B cell (primary cell): ENCODE results near the gene AMOTL1. TPM values are rescaled to one million over a fixed set of nuclear protein-coding genes. Genes with fewer than 3 reads are reported as not detected.

Experiments
- ATAC-seq: fragments of 200-7000 bp; cut with Tn5 transposase; one replicate; pipeline ENCODE4 v1.10.0; 2021; ENCODE audit warnings: low read depth, mild to moderate bottlenecking, moderate number of reproducible peaks, moderate library complexity
- CTCF ChIA-PET: fragments of 350-600 bp; sonication (Branson Sonifier 250); formaldehyde crosslinking; loops from one replicate; lab custom pipeline; 2021; ENCODE audit warnings: antibody characterized with exemption, inconsistent platforms; lab: Charles Lee
- POLR2A ChIA-PET: fragments of 350-600 bp; sonication (Branson Sonifier 250); formaldehyde crosslinking; loops from one replicate; lab custom pipeline; 2021; ENCODE audit warnings: antibody characterized with exemption; lab: Charles Lee
- DNase-seq: peaks from one replicate; pipeline ENCODE4 v3.0.0; 2013
- H2AFZ ChIP-seq: 2 replicates; pipeline ENCODE4 v1.6.1; 2012; ENCODE audit warnings: mild to moderate bottlenecking, low read depth, low read length; ENCODE audit not compliant: insufficient read depth, poor library complexity, severe bottlenecking
- H3K27ac ChIP-seq, 2 donors: 1 replicate in 1 of 2; 2 replicates in 1 of 2; pipeline ENCODE4 v1.5.1; 2012 to 2013; ENCODE audit warnings: low read length in 2 of 2, mild to moderate bottlenecking in 2 of 2, moderate library complexity in 1 of 2
- H3K27me3 ChIP-seq, 4 experiments: fragments of 200-600 bp in 1 of 4; sonication (generic) in 1 of 4; replicated peaks in 1 of 4; 1 replicate in 2 of 4; 2 replicates in 2 of 4; pipeline versions ENCODE4 v1.6.1 to v1.7.0; 2013 to 2016; ENCODE audit warnings: low read length in 3 of 4, mild to moderate bottlenecking in 2 of 4, mixed read lengths in 1 of 4, moderate library complexity in 1 of 4; ENCODE audit not compliant: insufficient read depth in 4 of 4, control insufficient read depth in 3 of 4; ENCODE audit errors: control extremely low read depth in 1 of 4
- H3K36me3 ChIP-seq, 2 experiments: replicated peaks in 1 of 2; 1 replicate in 1 of 2; 2 replicates in 1 of 2; pipeline versions ENCODE4 v1.6.1 to v1.7.1; 2013; ENCODE audit warnings: low read length in 1 of 2; ENCODE audit not compliant: insufficient read depth in 2 of 2, control insufficient read depth in 1 of 2; ENCODE audit errors: control extremely low read depth in 1 of 2, extremely low read depth in 1 of 2
- H3K4me1 ChIP-seq, 2 donors: fragments of 200-600 bp in 1 of 2; sonication (generic) in 1 of 2; 1 replicate in 1 of 2; 2 replicates in 1 of 2; pipeline versions ENCODE4 v1.5.1 to v1.6.1; 2013 to 2017; ENCODE audit warnings: low read length in 2 of 2; ENCODE audit not compliant: control insufficient read depth in 2 of 2, insufficient read depth in 2 of 2
- H3K4me2 ChIP-seq: replicated peaks from 2 replicates; pipeline ENCODE3; 2012; ENCODE audit warnings: mild to moderate bottlenecking, low read depth, low read length; ENCODE audit not compliant: poor library complexity, severe bottlenecking
- H3K4me3 ChIP-seq, 5 experiments: fragments of 200-600 bp in 1 of 5; sonication (generic) in 1 of 5; 1 replicate in 3 of 5; 2 replicates in 2 of 5; pipeline versions ENCODE4 v1.5.1 to v1.7.0; 2011 to 2016; ENCODE audit warnings: low read length in 4 of 5, mild to moderate bottlenecking in 4 of 5, low read depth in 2 of 5, control low read depth in 1 of 5, moderate library complexity in 1 of 5; ENCODE audit not compliant: insufficient read depth in 1 of 5; ENCODE audit errors: control extremely low read depth in 1 of 5, extremely low read depth in 1 of 5
- H3K79me2 ChIP-seq: fragments of 200-600 bp; sonication (generic); one replicate; pipeline ENCODE4 v1.6.0; 2016; ENCODE audit warnings: low read length; ENCODE audit not compliant: control insufficient read depth, insufficient read depth
- H3K9ac ChIP-seq: fragments of 200-600 bp; sonication (generic); 2 replicates; pipeline ENCODE4 v1.6.1; 2017; ENCODE audit warnings: mild to moderate bottlenecking, low read length, moderate library complexity
- H3K9me3 ChIP-seq, 3 donors: one replicate each; pipeline versions ENCODE4 v1.6.1 to v1.7.1; 2013; ENCODE audit warnings: low read length in 2 of 3; ENCODE audit not compliant: control insufficient read depth in 2 of 3, insufficient read depth in 1 of 3; ENCODE audit errors: control extremely low read depth in 1 of 3
- H4K20me1 ChIP-seq: 2 replicates; pipeline ENCODE4 v1.6.0; 2012; ENCODE audit warnings: mild to moderate bottlenecking, low read length; ENCODE audit not compliant: insufficient read depth, control insufficient read depth, poor library complexity, severe bottlenecking
- H3K27ac Mint-ChIP-seq: one replicate; pipeline ENCODE4 v1.8.0; 2021; ENCODE audit warnings: mixed read lengths
- H3K27me3 Mint-ChIP-seq: one replicate; pipeline ENCODE4 v1.8.0; 2021; ENCODE audit warnings: mixed read lengths
- H3K4me1 Mint-ChIP-seq: one replicate; pipeline ENCODE4 v1.8.0; 2021; ENCODE audit warnings: mixed read lengths
- H3K4me3 Mint-ChIP-seq: one replicate; pipeline ENCODE4 v1.8.0; 2021; ENCODE audit warnings: mixed read lengths
- H3K9me3 Mint-ChIP-seq: one replicate; pipeline ENCODE4 v1.8.0; 2022; ENCODE audit warnings: mixed read lengths; ENCODE audit not compliant: insufficient read depth
- CTCF ChIP-seq: fragments of 200-600 bp; IDR thresholded peaks from one replicate; pipeline ENCODE4 v1.8.0; 2022; ENCODE audit warnings: antibody characterized with exemption, mild to moderate bottlenecking
- EZH2 ChIP-seq: IDR thresholded peaks from 2 replicates; pipeline ENCODE4 v1.6.1; 2012; ENCODE audit warnings: borderline replicate concordance, low read depth, mild to moderate bottlenecking, moderate library complexity, low read length; ENCODE audit not compliant: insufficient read depth, poor library complexity, severe bottlenecking
- WGBS: methylation state at CpG from one replicate; pipeline ENCODE4 v1.1.5; 2013; ENCODE audit warnings: missing lambda C conversion rate; ENCODE audit not compliant: insufficient coverage; 5-methylcytosine and 5-hydroxymethylcytosine counted together
- intact Hi-C: fragments of 100-400 bp; cut with micrococcal nuclease; formaldehyde crosslinking; loops from one replicate; pipeline ENCODE4 v1.10.0; 2022
- polyA plus RNA-seq: library from polyadenylated mRNA; depleted of rRNA; stranded (reverse); fragments of >200 nt; gene quantifications from 2 replicates; pipeline ENCODE4 v1.2.3, GENCODE V29; 2012
- total RNA-seq, 2 donors: library from RNA; stranded (reverse); fragments of 120-200 nt in 1 of 2; gene quantifications; 1 replicate in 1 of 2; 2 replicates in 1 of 2; pipeline versions ENCODE4 v1.2.3 to v1.2.4, GENCODE V29; 2013 to 2022

The AMOTL1 gene
- total and polyA plus RNA-seq, 2 donors (not counting 1 experiment from before 2014, with no cell fraction given) = 0.04 to 0.30 TPM

GRCh38 chr11:94838027-94838731 lies 70.0 kb downstream of the AMOTL1 start:
- Histone ChIP-seq H3K27me3 (no peaks in the 10 kb centered on the region), H3K36me3 (no peaks in the 10 kb centered on the region), H3K9ac (no peak overlapping the region), H4K20me1 (no peaks in the 10 kb centered on the region), H2AFZ (no peak overlapping the region), H3K9me3 (no peaks in the 10 kb centered on the region), H3K79me2 (no peaks in the 10 kb centered on the region), H3K27ac (no peak overlapping the region), H3K4me2 (no peak overlapping the region), H3K4me1 (no peaks in the 10 kb centered on the region), H3K4me3 (no peak overlapping the region)
- H3K27ac Mint-ChIP-seq = no peak overlapping the region
- DNase-seq (no peak), ATAC-seq (no peak)
- POLR2A ChIA-PET = no interaction called here
- no peaks in the 10 kb centered on the region for H3K4me1 Mint-ChIP-seq
- TF ChIP-seq EZH2 = no peak
- no peak for TF ChIP-seq CTCF
- H3K4me3 Mint-ChIP-seq = no peak overlapping the region
- no CpG with 5 or more reads among the region's 2 CpGs for WGBS
- H3K27me3 Mint-ChIP-seq = no peaks in the 10 kb centered on the region
- H3K9me3 Mint-ChIP-seq = no peaks in the 10 kb centered on the region
- intact Hi-C loops = no loop called here
- CTCF ChIA-PET = no interaction called here

GRCh38 chr11:94840209-94840608 lies 72.1 kb downstream of the AMOTL1 start:
- H3K9me3 Mint-ChIP-seq = no peaks in the 10 kb centered on the region
- Histone ChIP-seq H3K4me1 (no peaks in the 10 kb centered on the region), H4K20me1 (no peaks in the 10 kb centered on the region), H3K27ac (no peak overlapping the region), H3K79me2 (no peaks in the 10 kb centered on the region), H3K4me3 (no peak overlapping the region), H3K9ac (no peak overlapping the region), H3K4me2 (no peak overlapping the region), H3K9me3 (no peaks in the 10 kb centered on the region), H2AFZ (no peak overlapping the region), H3K36me3 (no peaks in the 10 kb centered on the region), H3K27me3 (no peaks in the 10 kb centered on the region)
- intact Hi-C loops = no loop called here
- no peak for DNase-seq
- 88% methylated on average over 1 of the region's 4 CpGs for WGBS
- H3K4me3 Mint-ChIP-seq = no peak overlapping the region
- no peak for ATAC-seq
- H3K27me3 Mint-ChIP-seq = no peaks in the 10 kb centered on the region
- no peak for TF ChIP-seq CTCF
- TF ChIP-seq EZH2 = no peak
- H3K4me1 Mint-ChIP-seq = no peaks in the 10 kb centered on the region
- ChIA-PET CTCF (no interaction called here), POLR2A (no interaction called here)
- H3K27ac Mint-ChIP-seq = no peak overlapping the region
